SK-N-SH treated with all-trans-retinoic acid at 6 μM for 48 hours (cell line): ENCODE data around the gene SSBP2.

Source experiments
- ISL1 ChIP-seq: fragments of 250-450 bp; sonication (Bioruptor Pico); IDR thresholded peaks from 2 replicates; pipeline ENCODE4 v2.1.2; 2022; ENCODE audit warnings: mild to moderate bottlenecking, moderate library complexity
- RARB ChIP-seq: fragments of 250-450 bp; sonication (Bioruptor Pico); IDR thresholded peaks from 2 replicates; pipeline ENCODE4 v1.8.0; 2021; ENCODE audit warnings: mild to moderate bottlenecking, moderate library complexity

DNA sequence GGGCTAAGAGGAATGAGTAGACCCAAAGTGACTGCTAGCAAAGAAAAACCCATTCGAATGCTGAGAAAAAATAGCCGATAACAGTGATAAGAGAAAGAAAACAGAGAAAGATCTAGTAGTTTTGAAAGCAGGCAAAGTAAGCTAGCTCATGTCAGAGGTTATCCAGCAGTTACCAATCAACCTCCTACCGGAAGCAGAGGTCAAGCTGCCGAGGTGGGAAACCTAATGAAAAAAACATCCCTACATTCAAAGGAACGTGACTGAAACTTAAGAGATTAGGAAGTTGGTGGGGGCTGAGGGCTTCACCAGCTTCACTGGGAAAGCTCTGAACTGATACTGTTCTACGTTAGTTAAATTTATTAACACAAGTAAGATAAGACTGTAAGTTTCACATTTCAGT is 32.6 kb downstream of the SSBP2 start:
- TF ChIP-seq RARB (CRISPR knock-in tag), result no peak
- TF ChIP-seq ISL1, result no peak
